GM18951 (cell line): ENCODE measurements around the gene LARGE1.
"Not testable (repeated sequence)": the region's sequence is repeated elsewhere in the genome, so short reads cannot be mapped to it uniquely, and the experiment has no call there.

Source experiments
- POLR2A ChIP-seq: IDR thresholded peaks from 4 replicates; pipeline ENCODE4 v1.6.1; 2011; ENCODE audit warnings: mild to moderate bottlenecking; ENCODE audit not compliant: insufficient read length, insufficient read depth; ENCODE audit errors: extremely low read depth
- in situ Hi-C: fragments of 300-500 bp; cut with MboI; formaldehyde crosslinking; loops from one replicate; pipeline ENCODE4 v1.12.0; 2022; ENCODE audit warnings: low sequenced_read_pairs, mixed read lengths, inconsistent platforms; ENCODE audit not compliant: unreplicated experiment

The LARGE1 gene

GRCh38 chr22:33865248-33865647 is 55.0 kb downstream of the LARGE1 start:
- TF ChIP-seq POLR2A: no peak
- in situ Hi-C loops: no loop called here

DNA sequence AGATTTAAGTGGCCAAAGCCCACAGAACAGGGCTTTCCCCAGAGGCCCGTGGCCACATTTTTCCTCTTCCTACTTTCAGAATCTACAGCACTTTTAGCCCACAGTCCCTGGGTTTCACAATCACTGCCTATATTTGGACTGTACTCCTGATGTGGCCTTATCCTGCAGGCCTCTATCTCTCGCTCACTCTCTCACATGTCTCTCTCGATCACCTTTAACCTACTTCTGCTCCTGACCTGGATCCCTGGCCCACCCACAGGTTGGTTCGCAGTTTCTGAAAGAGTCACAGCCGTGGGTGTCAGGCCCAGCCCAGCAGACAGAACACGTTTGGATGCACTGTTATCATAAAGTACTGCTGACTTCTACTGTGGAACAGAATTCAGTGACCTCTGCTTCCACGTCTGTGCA is 55.5 kb downstream of the LARGE1 start:
- no peak for TF ChIP-seq POLR2A
- in situ Hi-C loops: no loop called here

- TF ChIP-seq POLR2A: no peak
- in situ Hi-C loops: no loop called here
These were observed 58.9 kb downstream of the LARGE1 start for GRCh38 chr22:33861216-33861875.

- in situ Hi-C loops: no loop called here
- TF ChIP-seq POLR2A: no peak
These were observed 59.9 kb downstream of the LARGE1 start for GRCh38 chr22:33860386-33860785.

- in situ Hi-C loops: no loop called here
These were observed 61.0 kb downstream of the LARGE1 start for GRCh38 chr22:33859311-33859710.

GRCh38 chr22:33858653-33859052 is 61.6 kb downstream of the LARGE1 start:
- in situ Hi-C loops: not testable (repeated sequence)

More at GRCh38 chr22:33859311-33859710, 61.0 kb downstream of the LARGE1 start:
- TF ChIP-seq POLR2A: no peak

GRCh38 chr22:33857767-33858166 is 62.5 kb downstream of the LARGE1 start:
- in situ Hi-C loops: not testable (repeated sequence)

DNA sequence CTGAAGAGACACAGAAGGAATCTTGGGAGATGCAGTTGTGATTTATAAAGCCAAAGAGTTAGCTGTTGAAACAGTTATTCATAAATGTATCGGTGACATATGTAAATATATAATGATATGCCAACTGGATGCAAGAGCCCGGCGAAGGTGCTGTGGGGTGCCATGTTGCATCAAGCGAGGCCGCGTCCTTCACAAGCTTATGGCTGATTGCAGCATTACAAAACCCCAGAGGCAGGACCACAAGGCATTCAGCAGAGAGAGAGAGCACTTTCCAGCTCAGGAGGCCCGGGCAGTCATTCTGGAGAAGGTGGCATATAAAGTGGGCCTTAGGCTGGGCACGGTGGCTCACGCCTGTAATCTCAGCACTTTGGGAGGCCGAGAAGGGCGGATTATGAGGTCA is 65.6 kb downstream of the LARGE1 start:
- no peak for TF ChIP-seq POLR2A
- in situ Hi-C loops: no loop called here

- in situ Hi-C loops: no loop called here
- no peak for TF ChIP-seq POLR2A
These were observed 66.8 kb downstream of the LARGE1 start for GRCh38 chr22:33853200-33854097.

- in situ Hi-C loops: no loop called here
- TF ChIP-seq POLR2A: no peak
These were observed 68.4 kb downstream of the LARGE1 start for GRCh38 chr22:33851821-33852384.

DNA sequence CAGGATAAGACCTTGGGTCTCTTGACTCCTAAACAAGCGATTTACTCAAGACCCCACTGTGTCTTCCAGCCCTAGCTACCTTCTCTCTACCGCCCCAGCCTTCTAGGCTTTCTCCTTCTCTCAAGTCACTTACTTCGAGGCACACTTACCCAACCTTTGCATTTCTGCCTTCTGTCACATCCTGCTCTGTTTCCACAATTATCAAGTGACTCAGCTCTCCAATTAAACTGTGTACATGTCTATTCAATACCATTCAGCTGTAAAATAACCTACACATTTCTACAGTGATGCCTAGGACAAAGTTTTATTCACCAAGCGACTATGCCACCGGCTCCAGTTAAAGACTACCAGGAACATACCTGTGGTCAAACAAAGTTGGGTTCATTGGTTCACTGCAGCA is 69.0 kb downstream of the LARGE1 start:
- in situ Hi-C loops: no loop called here
- no peak for TF ChIP-seq POLR2A

- in situ Hi-C loops: no loop called here
- TF ChIP-seq POLR2A: no peak
These were observed 69.6 kb downstream of the LARGE1 start for GRCh38 chr22:33850724-33851123.

GRCh38 chr22:33850193-33850592 is 70.1 kb downstream of the LARGE1 start:
- TF ChIP-seq POLR2A: no peak
- in situ Hi-C loops: no loop called here

DNA sequence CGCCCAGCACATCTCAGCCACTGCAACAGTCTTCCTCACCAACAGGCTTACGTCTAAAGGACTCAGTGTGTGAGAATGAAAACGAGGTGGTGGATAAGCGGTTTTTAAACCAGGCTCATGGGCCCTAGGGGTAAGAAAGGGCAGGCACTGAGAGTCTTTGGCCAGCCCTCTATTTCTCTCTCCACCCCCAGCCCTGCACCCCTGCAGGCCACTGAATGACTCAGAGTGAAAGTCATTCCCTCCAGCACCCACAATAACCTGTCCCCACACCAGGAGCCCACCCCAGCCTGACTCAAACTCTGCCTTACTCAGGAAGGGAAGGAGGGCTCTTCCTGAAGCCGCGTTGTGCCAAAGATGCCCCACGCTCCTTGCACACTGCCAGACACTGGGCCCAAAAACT is 72.0 kb downstream of the LARGE1 start:
- TF ChIP-seq POLR2A: no peak
- in situ Hi-C loops: no loop called here
